Neural cell (in vitro differentiated cells): Measurements from ENCODE around the gene SLC29A3.

Experiments
- CTCF ChIP-seq: fragments of 450-650 bp; IDR thresholded peaks from 2 replicates; pipeline ENCODE4 v1.5.1; 2014; ENCODE audit warnings: antibody characterized with exemption, mild to moderate bottlenecking, moderate library complexity; ENCODE audit not compliant: poor library complexity, severe bottlenecking
- EZH2 ChIP-seq: fragments of 200-600, 300-800 bp; shearing (Covaris generic), sonication (generic); IDR thresholded peaks from 2 replicates; pipeline ENCODE4 v1.6.1; 2014; ENCODE audit warnings: antibody characterized with exemption, low read length, borderline replicate concordance, mild to moderate bottlenecking; ENCODE audit not compliant: insufficient read depth, poor library complexity, severe bottlenecking
- MXI1 ChIP-seq: fragments of 450-650 bp; conservative IDR thresholded peaks from 2 replicates; pipeline ENCODE4 v1.6.1; 2014; ENCODE audit warnings: antibody characterized with exemption, mild to moderate bottlenecking; ENCODE audit not compliant: poor library complexity, severe bottlenecking
- POLR2AphosphoS5 ChIP-seq: IDR thresholded peaks from 2 replicates; pipeline ENCODE4 v1.6.1; 2012
- RAD21 ChIP-seq: fragments of 450-650 bp; conservative IDR thresholded peaks from 2 replicates; pipeline ENCODE4 v1.6.1; 2014; ENCODE audit warnings: antibody characterized with exemption, mild to moderate bottlenecking, moderate library complexity

- TF ChIP-seq CTCF (no peak), POLR2AphosphoS5 (no peak), EZH2 (no peak), RAD21 (no peak), MXI1 (no peak)
Measured at GRCh38 chr10:71378336-71379117, 59.5 kb downstream of the SLC29A3 start.
